GM03348 (cell line): ENCODE results near the gene FAM13B.
"Not testable (repeated sequence)": the region's sequence is repeated elsewhere in the genome, so short reads cannot be mapped to it uniquely, and the experiment has no call there.

Experiments
- DNase-seq: peaks from one replicate; pipeline ENCODE4 v3.0.0; 2012; ENCODE audit warnings: low spot score

Gene FAM13B

GRCh38 chr5:137960819-137961218 lies 72.1 kb downstream of the FAM13B start:
- no peak for DNase-seq

- DNase-seq = no peak
Measured at GRCh38 chr5:137960141-137960540, 72.7 kb downstream of the FAM13B start.

- DNase-seq = no peak
Measured at GRCh38 chr5:137959488-137959887, 73.4 kb downstream of the FAM13B start.

GRCh38 chr5:137957948-137958347 lies 74.9 kb downstream of the FAM13B start:
- no peak for DNase-seq

- peak; percentile 89 for DNase-seq
Measured at GRCh38 chr5:137954131-137954879, 78.6 kb downstream of the FAM13B start.

GRCh38 chr5:137945825-137946224 lies 87.1 kb downstream of the FAM13B start:
- no peak for DNase-seq

- DNase-seq = not testable (repeated sequence)
Measured at GRCh38 chr5:137944280-137944679, 88.6 kb downstream of the FAM13B start.

- no peak for DNase-seq
Measured at GRCh38 chr5:137939331-137939730, 93.5 kb downstream of the FAM13B start.

- DNase-seq = no peak
Measured at GRCh38 chr5:137938751-137939143, 94.1 kb downstream of the FAM13B start.

- no peak for DNase-seq
Measured at GRCh38 chr5:137937994-137938750, 94.7 kb downstream of the FAM13B start.

GRCh38 chr5:137935694-137936093 lies 97.2 kb downstream of the FAM13B start:
- DNase-seq = no peak

- no peak for DNase-seq
Measured at GRCh38 chr5:137935190-137935589, 97.7 kb downstream of the FAM13B start.

GRCh38 chr5:137933491-137933911 lies 99.4 kb downstream of the FAM13B start:
- no peak for DNase-seq

GRCh38 chr5:137932800-137933199 lies 100.1 kb downstream of the FAM13B start:
- DNase-seq = no peak

- no peak for DNase-seq
Measured at GRCh38 chr5:137923856-137924255, 109.0 kb downstream of the FAM13B start.

GRCh38 chr5:137921931-137922330 lies 110.9 kb downstream of the FAM13B start:
- no peak for DNase-seq

- DNase-seq = no peak
Measured at GRCh38 chr5:137916923-137917322, 116.0 kb downstream of the FAM13B start.

- DNase-seq = no peak
Measured at GRCh38 chr5:137914758-137915157, 118.1 kb downstream of the FAM13B start.

GRCh38 chr5:137902408-137903133 lies 130.3 kb downstream of the FAM13B start:
- no peak for DNase-seq

GRCh38 chr5:137901011-137901817 lies 131.7 kb downstream of the FAM13B start:
- no peak for DNase-seq

- no peak for DNase-seq
Measured at GRCh38 chr5:137899493-137899892, 133.4 kb downstream of the FAM13B start.

- DNase-seq = no peak
Measured at GRCh38 chr5:137896560-137896959, 136.3 kb downstream of the FAM13B start.
